Thyroid gland (tissue), 4 donors: Measurements from ENCODE around the gene TAF3.

Experiments used
- POLR2A ChIP-seq, 2 donors: fragments of 450-650 bp; IDR thresholded peaks; one replicate each; pipeline ENCODE4 v1.6.1; 2017; ENCODE audit warnings: antibody characterized with exemption in 2 of 2, mild to moderate bottlenecking in 2 of 2, moderate library complexity in 1 of 2
- TF ChIP-seq, protein P1 (sequence below), 6 experiments: fragments of 200-600 bp in 3 of 6; fragments of 450-650 bp in 3 of 6; sonication (generic) in 3 of 6; IDR thresholded peaks; one replicate each; pipeline ENCODE4 v1.5.1; 2016 to 2019; ENCODE audit warnings: antibody characterized with exemption in 6 of 6, mild to moderate bottlenecking in 2 of 6, inconsistent platforms in 1 of 6, moderate library complexity in 1 of 6

DNA sequence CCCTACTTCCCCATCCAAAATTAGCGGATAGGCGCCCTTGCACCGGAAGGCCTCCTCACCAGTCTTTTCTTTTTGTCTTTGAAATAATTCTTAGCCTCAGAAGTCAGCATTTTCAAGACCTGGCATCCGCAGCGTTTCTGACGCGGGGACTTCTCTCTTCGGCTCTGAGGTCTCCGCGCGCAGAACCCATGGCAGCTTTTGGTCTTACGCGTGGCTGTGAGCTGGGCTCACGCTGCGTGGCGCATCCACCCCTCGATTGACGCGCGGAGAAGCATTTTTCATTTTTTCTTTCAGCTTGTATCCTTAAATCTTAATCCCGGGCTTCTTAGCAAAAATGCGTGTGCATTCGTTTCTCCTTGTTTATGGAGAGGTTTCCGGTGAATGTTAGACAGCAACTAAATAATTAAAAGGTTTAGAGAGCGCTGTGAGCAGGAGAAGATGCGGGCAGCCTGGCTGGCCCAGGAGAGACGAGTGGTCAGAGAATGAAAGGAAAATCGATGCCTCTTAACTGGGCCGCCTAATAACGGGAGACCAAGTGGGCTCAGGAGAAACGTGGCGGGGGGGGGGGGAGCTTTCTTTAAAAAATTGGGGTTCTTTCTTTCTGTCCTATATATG, 234.1 kb downstream of the TAF3 start:
- TF ChIP-seq, protein P1, sequence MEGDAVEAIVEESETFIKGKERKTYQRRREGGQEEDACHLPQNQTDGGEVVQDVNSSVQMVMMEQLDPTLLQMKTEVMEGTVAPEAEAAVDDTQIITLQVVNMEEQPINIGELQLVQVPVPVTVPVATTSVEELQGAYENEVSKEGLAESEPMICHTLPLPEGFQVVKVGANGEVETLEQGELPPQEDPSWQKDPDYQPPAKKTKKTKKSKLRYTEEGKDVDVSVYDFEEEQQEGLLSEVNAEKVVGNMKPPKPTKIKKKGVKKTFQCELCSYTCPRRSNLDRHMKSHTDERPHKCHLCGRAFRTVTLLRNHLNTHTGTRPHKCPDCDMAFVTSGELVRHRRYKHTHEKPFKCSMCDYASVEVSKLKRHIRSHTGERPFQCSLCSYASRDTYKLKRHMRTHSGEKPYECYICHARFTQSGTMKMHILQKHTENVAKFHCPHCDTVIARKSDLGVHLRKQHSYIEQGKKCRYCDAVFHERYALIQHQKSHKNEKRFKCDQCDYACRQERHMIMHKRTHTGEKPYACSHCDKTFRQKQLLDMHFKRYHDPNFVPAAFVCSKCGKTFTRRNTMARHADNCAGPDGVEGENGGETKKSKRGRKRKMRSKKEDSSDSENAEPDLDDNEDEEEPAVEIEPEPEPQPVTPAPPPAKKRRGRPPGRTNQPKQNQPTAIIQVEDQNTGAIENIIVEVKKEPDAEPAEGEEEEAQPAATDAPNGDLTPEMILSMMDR (IDR thresholded peaks at IDR 0.05): no peak
- TF ChIP-seq POLR2A (IDR thresholded peaks at IDR 0.05): no peak
